ENCODE results near the gene ARFGAP3. TPM values are rescaled to one million over a fixed set of nuclear protein-coding genes. Genes with fewer than 3 reads are reported as not detected.

ARFGAP3 gene
- total RNA-seq, 1 experiment from 2014 or later: 15.0 TPM

DNA sequence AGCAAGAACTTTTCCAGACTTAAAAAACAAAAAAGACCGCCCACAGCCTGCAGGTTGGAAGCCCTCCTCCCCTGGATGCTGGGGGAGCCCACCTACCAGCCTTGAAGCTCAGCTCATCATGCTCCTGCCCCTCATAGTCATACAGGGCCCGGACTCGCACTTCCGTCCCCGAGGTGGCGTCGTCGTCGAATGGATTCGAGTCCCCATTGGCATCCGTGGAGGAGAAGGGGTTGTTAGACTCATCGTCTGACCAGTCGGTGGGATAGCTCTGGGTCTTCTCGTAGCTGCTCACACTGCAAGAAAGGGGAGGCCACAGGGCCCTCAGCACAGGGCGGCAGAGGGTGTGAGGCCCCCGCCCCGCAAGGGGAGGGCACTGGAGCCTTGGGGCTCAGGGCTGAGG, 19.0 kb upstream of the ARFGAP3 start:
- H3K27me3 Mint-ChIP-seq (ENCODE audit: low read depth): no peaks in the 10 kb centered on the region

More for the DNA sequence above, 19.0 kb upstream of the ARFGAP3 start:
- no peaks in the 10 kb centered on the region for H3K79me1 ChIP-seq (ENCODE audit: insufficient read depth, low read depth, low read length, poor library complexity, severe bottlenecking)
- no peak overlapping the region for H4K91ac ChIP-seq (ENCODE audit: insufficient read length, low read depth, low read length)
- no peak overlapping the region for H2BK12ac ChIP-seq (ENCODE audit: insufficient read length, low read depth, low read length)
- H3K79me2 ChIP-seq (ENCODE audit: insufficient read depth, low read length): no peaks in the 10 kb centered on the region
- no peak for DNase-seq
- H3K4me1 Mint-ChIP-seq: no peaks in the 10 kb centered on the region
- H3K18ac ChIP-seq (ENCODE audit: insufficient read length, low read depth, low read length): no peak overlapping the region
- H3K27ac Mint-ChIP-seq: no peak overlapping the region
- H3K9me3 ChIP-seq (ENCODE audit: control insufficient read depth, low read depth, low read length): no peaks in the 10 kb centered on the region
- no peak for TF ChIP-seq CTCF (conservative IDR thresholded peaks at IDR 0.05)
- peaks cover 14 to 63% (median 58%) of the 10 kb centered on the region in 3 experiments for H3K36me3 Mint-ChIP-seq (ENCODE audit: insufficient read depth in 1 of 3, low read depth in 3 of 3)
- H2BK15ac ChIP-seq (ENCODE audit: low read depth, low read length): no peak overlapping the region
- H4K5ac ChIP-seq (ENCODE audit: insufficient read length, low read depth, low read length): no peak overlapping the region
- no peak overlapping the region for H3K4ac ChIP-seq (ENCODE audit: low read depth, low read length)
- WGBS (ENCODE audit: extremely low coverage, insufficient read length, low lambda C conversion rate): no CpG with 5 or more reads among the region's 17 CpGs
- no peak overlapping the region for H3K27ac ChIP-seq (ENCODE audit: insufficient read length, low read depth, low read length)
- no peak overlapping the region for H3K23ac ChIP-seq (ENCODE audit: insufficient read length, low read depth, low read length)
- no peak overlapping the region for H2BK5ac ChIP-seq (ENCODE audit: insufficient read length, low read length)
- no peaks in the 10 kb centered on the region for H4K20me1 ChIP-seq (ENCODE audit: control insufficient read depth, insufficient read depth, insufficient read length)
- H3K9ac ChIP-seq (ENCODE audit: extremely low read depth, insufficient read length, low read length): no peak overlapping the region
- no peak overlapping the region for H2BK120ac ChIP-seq (ENCODE audit: low read depth, low read length, poor library complexity, severe bottlenecking)
- no peak overlapping the region for H3K14ac ChIP-seq (ENCODE audit: insufficient read depth, low read length)
- H3K27me3 ChIP-seq (ENCODE audit: insufficient read depth, low read length): no peaks in the 10 kb centered on the region
- no peaks in the 10 kb centered on the region for H3K23me2 ChIP-seq (ENCODE audit: insufficient read length, low read depth, low read length, poor library complexity, severe bottlenecking)
- no peaks in the 10 kb centered on the region for H3K9me3 Mint-ChIP-seq
- no peak overlapping the region for H2BK20ac ChIP-seq (ENCODE audit: low read depth, low read length, poor library complexity, severe bottlenecking)
- H3K4me1 ChIP-seq (ENCODE audit: insufficient read depth, low read length): no peaks in the 10 kb centered on the region
- no peak overlapping the region for H4K8ac ChIP-seq (replicated peaks; ENCODE audit: insufficient read length, low read depth, low read length)
- no peak overlapping the region for H3K4me3 Mint-ChIP-seq
- H2AFZ ChIP-seq (ENCODE audit: low read length): no peak overlapping the region
- H3K56ac ChIP-seq (ENCODE audit: insufficient read length, low read depth, low read length): no peak overlapping the region
- H2AK5ac ChIP-seq (ENCODE audit: insufficient read length, low read length): no peak overlapping the region
- no peak overlapping the region for H3T11ph ChIP-seq (ENCODE audit: low read length)
- no peak overlapping the region for H3K4me2 ChIP-seq (ENCODE audit: insufficient read depth, insufficient read length, low read length)

Measured in H9 (cell line).